ENCODE measurements around the gene ERO1A.

GRCh38 chr14:52618602-52619001 is 76.8 kb downstream of the ERO1A start:
- no peak for TF ChIP-seq CTCF (IDR thresholded peaks at IDR 0.05 in 2 of 3, conservative IDR thresholded peaks at IDR 0.05 in 1 of 3; ENCODE audit: insufficient read depth in 2 of 3, low read depth in 1 of 3, low read length in 3 of 3)
- TF ChIP-seq ESRRA (IDR thresholded peaks at IDR 0.05; ENCODE audit: borderline replicate concordance, low read depth): no peak
- TF ChIP-seq MAX (CRISPR knock-in tag; IDR thresholded peaks at IDR 0.05): no peak
- TF ChIP-seq ETV6 (IDR thresholded peaks at IDR 0.05; ENCODE audit: borderline replicate concordance in 1 of 2, low read depth in 2 of 2, low read length in 1 of 2): no peak
- TF ChIP-seq ETV6 (CRISPR knock-in tag; IDR thresholded peaks at IDR 0.05; ENCODE audit: borderline replicate concordance): no peak
- no peak for TF ChIP-seq ZNF609 (CRISPR knock-in tag; IDR thresholded peaks at IDR 0.05; ENCODE audit: borderline replicate concordance)
- TF ChIP-seq ZNF79 (CRISPR knock-in tag; IDR thresholded peaks at IDR 0.05; ENCODE audit: low read depth): no peak
- no peak for TF ChIP-seq MTA2 (IDR thresholded peaks at IDR 0.05; ENCODE audit: low read depth)
- TF ChIP-seq SPI1 (IDR thresholded peaks at IDR 0.05; ENCODE audit: borderline replicate concordance, low read depth, low read length): no peak
- no peak for TF ChIP-seq EZH2 (IDR thresholded peaks at IDR 0.05; ENCODE audit: borderline replicate concordance, low read depth, low read length)
- TF ChIP-seq UBTF (IDR thresholded peaks at IDR 0.05; ENCODE audit: borderline replicate concordance in 1 of 2, low read depth in 2 of 2, low read length in 2 of 2): no peak

Data from K562 (cell line).